GM12891 (cell line): ENCODE data around the gene HIC1.

Experiments used
- POLR2A ChIP-seq: IDR thresholded peaks from 2 replicates; pipeline ENCODE4 v1.6.1; 2011; ENCODE audit warnings: low read depth, low read length, control low read depth
- TAF1 ChIP-seq: IDR thresholded peaks from 2 replicates; pipeline ENCODE4 v1.6.1; 2011; ENCODE audit warnings: low read depth, low read length, control low read depth

DNA sequence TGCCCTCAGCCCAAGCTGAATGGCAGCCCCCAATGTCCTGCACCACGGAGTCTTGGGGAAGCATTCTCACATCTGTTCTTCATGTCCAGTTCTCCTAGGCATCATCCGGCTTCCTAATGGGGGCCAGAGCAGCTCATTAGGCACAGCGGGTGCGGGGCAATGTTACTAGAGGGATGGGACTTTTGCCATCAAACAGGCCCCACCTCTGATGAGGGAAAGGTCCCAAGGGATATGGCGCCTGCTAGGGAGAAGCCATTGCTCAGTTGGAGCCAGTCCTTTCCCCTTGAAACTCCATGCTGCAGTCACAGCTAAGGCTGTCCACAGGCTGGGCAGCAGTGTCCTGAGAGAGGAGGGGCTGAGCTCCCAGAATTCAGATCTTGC lies 26.7 kb upstream of the HIC1 start:
- TF ChIP-seq POLR2A (no peak), TAF1 (no peak)
